Measurements from ENCODE around the gene NDFIP2.

- no peak for TF ChIP-seq CTCF (conservative IDR thresholded peaks at IDR 0.05; ENCODE audit: low read length)
- TF ChIP-seq EZH2phosphoT487 (IDR thresholded peaks at IDR 0.05; ENCODE audit: borderline replicate concordance, low read depth, low read length), result no peak
Measured at GRCh38 chr13:79532576-79532975, 51.6 kb downstream of the NDFIP2 start.

All from OCI-LY7 (cell line).